GM19328 (cell line): ENCODE measurements around the gene TAGLN2.

Source experiments
- ATAC-seq: cut with Tn5 transposase; IDR thresholded peaks from one replicate; pipeline ENCODE4 v1.9.1; 2021; ENCODE audit warnings: mild to moderate bottlenecking, moderate library complexity; ENCODE audit not compliant: unreplicated experiment

TAGLN2 gene

GRCh38 chr1:159879977-159880376, 45.3 kb downstream of the TAGLN2 start:
- ATAC-seq: no peak

- ATAC-seq: no peak
Observed at GRCh38 chr1:159879136-159879535, 46.2 kb downstream of the TAGLN2 start.

GRCh38 chr1:159877695-159878444, 47.4 kb downstream of the TAGLN2 start:
- ATAC-seq: no peak

- ATAC-seq: no peak
Observed at GRCh38 chr1:159873530-159874143, 51.7 kb downstream of the TAGLN2 start.

- no peak for ATAC-seq
Observed at GRCh38 chr1:159872891-159873290, 52.4 kb downstream of the TAGLN2 start.

- ATAC-seq: no peak
Observed at GRCh38 chr1:159870704-159871103, 54.6 kb downstream of the TAGLN2 start.

- ATAC-seq: no peak
Observed at GRCh38 chr1:159869607-159870006, 55.7 kb downstream of the TAGLN2 start.

- no peak for ATAC-seq
Observed at GRCh38 chr1:159869173-159869572, 56.1 kb downstream of the TAGLN2 start.

GRCh38 chr1:159868766-159869165, 56.5 kb downstream of the TAGLN2 start:
- no peak for ATAC-seq
